ENCODE measurements around the gene ERGIC3. TPM values are rescaled to one million over a fixed set of nuclear protein-coding genes. Genes with fewer than 3 reads are reported as not detected.

The ERGIC3 gene
- total and polyA plus RNA-seq, 9 donors = 168 to 354 (median 221) TPM

- Histone ChIP-seq H3K9me3 (no peaks in the 10 kb centered on the region), H3K27ac (no peak overlapping the region), H3K4me1 (ENCODE audit: insufficient read depth) (no peaks in the 10 kb centered on the region), H3K36me3 (no peaks in the 10 kb centered on the region), H3K27me3 (no peaks in the 10 kb centered on the region), H3K4me3 (no peak overlapping the region)
- intact Hi-C loops (cut with DNase I) = no loop called here
- DNase-seq = no peak
- 89 to 92% (median 89%) methylated on average over 14 of the region's 14 CpGs for WGBS, 3 donors
- TF ChIP-seq POLR2A (IDR thresholded peaks at IDR 0.05) (no peak), EP300 (IDR thresholded peaks at IDR 0.05) (no peak), CTCF (IDR thresholded peaks at IDR 0.05) (no peak)
These were observed 46.5 kb downstream of the ERGIC3 start for GRCh38 chr20:35588397-35588796.

- Histone ChIP-seq H3K4me3 (no peak overlapping the region), H3K27me3 (no peaks in the 10 kb centered on the region), H3K27ac (no peak overlapping the region), H3K4me1 (ENCODE audit: insufficient read depth) (no peaks in the 10 kb centered on the region), H3K9me3 (no peaks in the 10 kb centered on the region), H3K36me3 (no peaks in the 10 kb centered on the region)
- intact Hi-C loops (cut with DNase I) = no loop called here
- DNase-seq = no peak
- TF ChIP-seq CTCF (IDR thresholded peaks at IDR 0.05) (no peak), POLR2A (IDR thresholded peaks at IDR 0.05) (no peak), EP300 (IDR thresholded peaks at IDR 0.05) (no peak)
- WGBS, 3 donors = 39 to 58% (median 50%) methylated on average over 2 of the region's 2 CpGs
These were observed 50.6 kb downstream of the ERGIC3 start for GRCh38 chr20:35592339-35592974.

GRCh38 chr20:35595456-35595855, 53.6 kb downstream of the ERGIC3 start:
- H3K27me3 ChIP-seq = no peaks in the 10 kb centered on the region
- WGBS, 3 donors = 85 to 88% (median 86%) methylated on average over 17 of the region's 17 CpGs
- DNase-seq = no peak
- intact Hi-C loops (cut with DNase I) = no loop called here
- no peak overlapping the region for H3K27ac ChIP-seq
- TF ChIP-seq EP300 (IDR thresholded peaks at IDR 0.05) = no peak
- no peak for TF ChIP-seq CTCF (IDR thresholded peaks at IDR 0.05)
- no peak for TF ChIP-seq POLR2A (IDR thresholded peaks at IDR 0.05)
- no peaks in the 10 kb centered on the region for H3K9me3 ChIP-seq
- no peaks in the 10 kb centered on the region for H3K4me1 ChIP-seq (ENCODE audit: insufficient read depth)
- H3K36me3 ChIP-seq = no peaks in the 10 kb centered on the region
- no peak overlapping the region for H3K4me3 ChIP-seq

GRCh38 chr20:35595901-35596300, 54.0 kb downstream of the ERGIC3 start:
- TF ChIP-seq POLR2A (IDR thresholded peaks at IDR 0.05) (no peak), EP300 (IDR thresholded peaks at IDR 0.05) (no peak), CTCF (IDR thresholded peaks at IDR 0.05) (no peak)
- Histone ChIP-seq H3K4me1 (ENCODE audit: insufficient read depth) (no peaks in the 10 kb centered on the region), H3K9me3 (no peaks in the 10 kb centered on the region), H3K4me3 (no peak overlapping the region), H3K27me3 (no peaks in the 10 kb centered on the region), H3K36me3 (no peaks in the 10 kb centered on the region), H3K27ac (no peak overlapping the region)
- intact Hi-C loops (cut with DNase I) = no loop called here
- DNase-seq = no peak
- 61 to 74% (median 64%) methylated on average over 7 of the region's 7 CpGs for WGBS, 3 donors
